ENCODE results near the gene HOXD8.

The HOXD8 gene

DNA sequence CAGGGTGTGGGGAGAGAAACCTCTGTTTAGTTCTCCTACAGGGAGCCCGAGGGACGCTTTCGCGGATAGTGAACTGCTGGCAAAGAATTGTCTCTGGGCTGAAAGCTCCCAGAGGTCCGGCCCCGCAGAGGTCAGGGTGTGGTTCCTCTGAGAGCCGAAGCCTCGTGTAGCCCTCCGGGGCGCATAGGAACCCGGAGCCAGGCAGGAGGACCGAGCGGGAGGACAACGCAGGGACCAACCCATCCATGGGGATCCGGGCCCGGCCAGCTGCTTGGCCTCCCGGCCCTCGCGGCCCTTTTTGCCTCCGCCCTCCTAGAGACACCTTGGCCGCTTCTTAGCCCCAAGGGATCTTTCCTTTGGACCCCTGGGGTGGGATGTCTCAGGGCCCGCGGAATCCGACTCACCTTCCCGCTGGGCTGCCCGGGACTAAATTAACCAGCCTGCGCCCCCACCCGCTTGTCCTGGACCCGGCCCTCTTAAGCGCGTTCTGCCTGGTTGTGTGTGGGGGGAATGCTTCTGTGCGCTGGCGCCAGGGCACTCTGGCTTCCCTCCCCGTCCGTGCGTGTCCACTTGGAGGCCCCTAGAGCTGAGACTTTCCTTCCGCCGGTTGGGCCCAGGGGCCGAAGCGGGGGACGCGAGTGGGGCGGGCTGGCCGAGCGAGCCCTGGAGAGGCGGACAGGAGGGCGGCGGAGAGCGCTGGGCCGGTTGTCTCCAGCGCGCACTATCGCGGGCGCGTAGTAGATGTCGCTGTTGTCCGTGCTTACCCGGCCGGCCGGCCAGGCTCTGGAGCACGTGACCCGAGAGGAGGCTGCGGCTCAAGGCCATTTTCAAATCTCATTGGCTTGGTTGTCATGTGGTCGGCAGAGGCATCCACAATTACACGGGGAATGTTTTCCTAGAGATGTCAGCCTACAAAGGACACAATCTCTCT lies 13.4 kb upstream of the HOXD8 start, which contains the start of gene HOXD10:
Gene HOXD10 (plus strand): TSS at position 896 of the 931 bp plus-strand sequence. CDS start 56 bp downstream, outside the sequence.
- no peak within 1 kb of the TSS for H3K4me3 ChIP-seq (ENCODE audit: low read depth, low read length)

DNA sequence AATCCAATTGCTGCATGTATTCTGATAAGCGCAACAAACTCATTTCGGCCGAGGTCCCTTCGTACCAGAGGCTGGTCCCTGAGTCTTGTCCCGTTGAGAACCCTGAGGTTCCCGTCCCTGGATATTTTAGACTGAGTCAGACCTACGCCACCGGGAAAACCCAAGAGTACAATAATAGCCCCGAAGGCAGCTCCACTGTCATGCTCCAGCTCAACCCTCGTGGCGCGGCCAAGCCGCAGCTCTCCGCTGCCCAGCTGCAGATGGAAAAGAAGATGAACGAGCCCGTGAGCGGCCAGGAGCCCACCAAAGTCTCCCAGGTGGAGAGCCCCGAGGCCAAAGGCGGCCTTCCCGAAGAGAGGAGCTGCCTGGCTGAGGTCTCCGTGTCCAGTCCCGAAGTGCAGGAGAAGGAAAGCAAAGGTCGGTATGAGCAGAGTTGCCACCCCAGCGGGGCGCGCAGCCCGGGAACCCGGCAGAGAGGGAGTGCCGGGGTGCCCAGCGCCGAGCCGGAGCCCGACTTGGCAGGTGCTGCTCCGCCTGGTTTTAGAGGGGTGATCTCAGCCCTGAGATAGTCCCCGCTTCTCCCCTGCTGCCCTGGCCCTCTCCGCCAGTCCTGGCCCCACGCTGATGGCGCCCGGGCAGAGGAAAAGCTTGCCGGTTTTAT lies 12.2 kb upstream of the HOXD8 start:
- H3K4me3 ChIP-seq (ENCODE audit: low read depth, low read length) = no peak overlapping the region
- DNase-seq (ENCODE audit: low read depth) = no peak
- TF ChIP-seq, protein P1, sequence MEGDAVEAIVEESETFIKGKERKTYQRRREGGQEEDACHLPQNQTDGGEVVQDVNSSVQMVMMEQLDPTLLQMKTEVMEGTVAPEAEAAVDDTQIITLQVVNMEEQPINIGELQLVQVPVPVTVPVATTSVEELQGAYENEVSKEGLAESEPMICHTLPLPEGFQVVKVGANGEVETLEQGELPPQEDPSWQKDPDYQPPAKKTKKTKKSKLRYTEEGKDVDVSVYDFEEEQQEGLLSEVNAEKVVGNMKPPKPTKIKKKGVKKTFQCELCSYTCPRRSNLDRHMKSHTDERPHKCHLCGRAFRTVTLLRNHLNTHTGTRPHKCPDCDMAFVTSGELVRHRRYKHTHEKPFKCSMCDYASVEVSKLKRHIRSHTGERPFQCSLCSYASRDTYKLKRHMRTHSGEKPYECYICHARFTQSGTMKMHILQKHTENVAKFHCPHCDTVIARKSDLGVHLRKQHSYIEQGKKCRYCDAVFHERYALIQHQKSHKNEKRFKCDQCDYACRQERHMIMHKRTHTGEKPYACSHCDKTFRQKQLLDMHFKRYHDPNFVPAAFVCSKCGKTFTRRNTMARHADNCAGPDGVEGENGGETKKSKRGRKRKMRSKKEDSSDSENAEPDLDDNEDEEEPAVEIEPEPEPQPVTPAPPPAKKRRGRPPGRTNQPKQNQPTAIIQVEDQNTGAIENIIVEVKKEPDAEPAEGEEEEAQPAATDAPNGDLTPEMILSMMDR (conservative IDR thresholded peaks at IDR 0.05; ENCODE audit: low read depth, low read length) = no peak

More for the DNA sequence above, 13.4 kb upstream of the HOXD8 start, which contains the start of gene HOXD10:
- DNase-seq (ENCODE audit: low read depth) = no peak
- TF ChIP-seq, protein P1 (conservative IDR thresholded peaks at IDR 0.05; ENCODE audit: low read depth, low read length) = no peak

DNA sequence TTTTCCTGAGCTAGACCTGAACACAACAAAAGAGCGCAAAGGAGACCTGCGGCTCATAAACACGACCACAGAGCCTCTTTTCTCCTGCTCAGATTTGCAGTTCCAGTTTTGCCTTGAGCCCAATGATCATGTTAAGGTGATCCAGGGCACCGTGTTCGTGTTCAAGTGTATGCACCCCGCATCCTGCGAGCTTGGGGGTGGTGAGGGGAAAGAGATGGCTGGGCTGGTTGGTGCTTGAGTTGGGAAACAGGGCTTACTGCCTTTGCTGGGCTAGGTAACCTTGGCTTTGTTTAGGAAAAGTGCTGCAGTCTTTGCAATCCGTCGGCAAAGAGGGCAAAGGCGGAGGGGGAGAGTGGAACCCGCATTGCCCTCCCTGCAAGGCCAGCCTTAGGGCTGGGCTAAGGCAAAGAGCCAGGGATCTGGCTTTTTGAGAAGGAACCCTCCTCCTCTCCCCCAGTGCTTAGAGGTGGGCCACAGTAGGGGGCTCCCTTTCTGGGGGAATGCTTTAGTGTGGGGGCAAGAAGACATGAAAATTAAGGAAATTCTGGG lies 11.6 kb upstream of the HOXD8 start:
- TF ChIP-seq, protein P1 (conservative IDR thresholded peaks at IDR 0.05; ENCODE audit: low read depth, low read length) = no peak
- no peak overlapping the region for H3K4me3 ChIP-seq (ENCODE audit: low read depth, low read length)
- DNase-seq (ENCODE audit: low read depth) = no peak

DNA sequence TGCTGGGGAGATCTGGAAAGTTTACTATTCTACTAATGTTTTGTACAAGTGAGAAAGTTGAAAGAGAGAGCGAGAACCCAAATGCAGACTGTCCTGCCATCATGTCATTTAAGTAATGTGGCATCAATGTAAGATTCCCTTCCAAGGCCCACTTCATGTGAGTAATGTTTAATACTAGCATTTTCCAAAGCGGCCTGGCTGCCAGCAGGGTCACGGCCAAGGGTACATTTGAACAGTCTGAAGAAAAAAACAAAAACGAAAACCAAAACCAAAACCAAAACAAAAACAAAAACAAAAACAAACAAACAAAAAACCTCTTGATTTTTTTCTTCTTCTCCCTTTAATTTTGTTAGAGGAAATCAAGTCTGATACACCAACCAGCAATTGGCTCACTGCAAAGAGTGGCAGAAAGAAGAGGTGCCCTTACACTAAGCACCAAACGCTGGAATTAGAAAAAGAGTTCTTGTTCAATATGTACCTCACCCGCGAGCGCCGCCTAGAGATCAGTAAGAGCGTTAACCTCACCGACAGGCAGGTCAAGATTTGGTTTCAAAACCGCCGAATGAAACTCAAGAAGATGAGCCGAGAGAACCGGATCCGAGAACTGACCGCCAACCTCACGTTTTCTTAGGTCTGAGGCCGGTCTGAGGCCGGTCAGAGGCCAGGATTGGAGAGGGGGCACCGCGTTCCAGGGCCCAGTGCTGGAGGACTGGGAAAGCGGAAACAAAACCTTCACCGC lies 10.7 kb upstream of the HOXD8 start:
- TF ChIP-seq, protein P1 (conservative IDR thresholded peaks at IDR 0.05; ENCODE audit: low read depth, low read length) = peak; percentile 24
- DNase-seq (ENCODE audit: low read depth) = no peak
- H3K4me3 ChIP-seq (ENCODE audit: low read depth, low read length) = no peak overlapping the region

DNA sequence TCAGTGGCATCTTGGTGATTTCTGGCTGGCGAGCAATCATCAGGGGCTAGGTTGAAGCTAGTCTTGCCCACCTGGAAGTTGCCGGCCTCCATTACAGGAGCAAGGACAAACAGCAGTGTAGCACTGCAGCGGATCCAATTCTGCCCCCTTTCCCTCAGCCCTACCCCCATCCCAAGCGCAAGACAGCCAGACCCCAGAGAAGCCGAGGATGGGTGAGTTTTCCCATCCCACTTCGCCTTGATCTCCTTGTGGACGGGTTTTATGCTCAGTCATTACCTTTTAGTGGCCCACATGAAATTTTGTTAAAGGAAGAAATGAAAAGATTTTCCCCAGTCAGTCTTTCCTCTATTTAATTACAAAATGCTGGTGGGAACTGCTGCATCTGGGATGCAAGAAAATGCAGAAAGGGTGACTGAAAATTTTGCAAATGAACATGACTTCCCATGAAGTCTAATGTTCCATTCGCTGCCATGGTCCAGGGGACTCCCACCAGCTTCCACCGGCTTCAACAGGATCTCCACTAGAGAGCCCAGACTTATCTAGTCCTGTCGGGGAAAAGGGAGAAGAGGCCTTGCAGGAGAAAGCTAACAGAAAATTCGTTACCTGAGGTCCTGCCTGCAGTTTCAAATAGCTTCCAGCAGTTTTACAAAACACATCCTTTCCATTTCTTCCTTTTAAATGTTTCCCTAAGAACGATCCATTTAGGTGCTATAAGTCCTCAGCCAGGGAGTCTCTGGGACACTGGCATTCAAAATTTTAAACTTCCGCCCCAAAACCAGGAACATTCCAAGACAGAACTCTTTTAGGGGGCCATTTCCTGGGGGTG lies 8.9 kb upstream of the HOXD8 start:
- TF ChIP-seq, protein P1 (conservative IDR thresholded peaks at IDR 0.05; ENCODE audit: low read depth, low read length) = no peak
- no peak for DNase-seq (ENCODE audit: low read depth)
- no peak overlapping the region for H3K4me3 ChIP-seq (ENCODE audit: low read depth, low read length)

Measured in choroid plexus epithelial cell (primary cell).